ENCODE data around the gene PFKFB2.

Gene PFKFB2

GRCh38 chr1:207088701-207089626 is 35.9 kb downstream of the PFKFB2 start, which contains the start of gene C4BPB:
Gene C4BPB (plus strand): TSS chr1:207088860. CDS start chr1:207089532, 672 bp downstream.
- no peak for DNase-seq (ENCODE audit: low read depth in 2 of 2)

- no peak for DNase-seq (ENCODE audit: low read depth in 2 of 2)
These were observed 36.7 kb downstream of the PFKFB2 start for GRCh38 chr1:207089627-207090355.

- no peak for DNase-seq (ENCODE audit: low read depth in 2 of 2)
These were observed 38.3 kb downstream of the PFKFB2 start for GRCh38 chr1:207091200-207091908.

- DNase-seq (ENCODE audit: low read depth in 2 of 2) = no peak
These were observed 40.9 kb downstream of the PFKFB2 start for GRCh38 chr1:207093944-207094343.

GRCh38 chr1:207097871-207098324 is 44.8 kb downstream of the PFKFB2 start:
- peak; percentile 15 to 18 for DNase-seq (ENCODE audit: low read depth in 2 of 2)

- no peak for DNase-seq (ENCODE audit: low read depth in 2 of 2)
These were observed 48.6 kb downstream of the PFKFB2 start for GRCh38 chr1:207101720-207102119.

GRCh38 chr1:207102146-207102545 is 49.1 kb downstream of the PFKFB2 start:
- DNase-seq (ENCODE audit: low read depth in 2 of 2) = no peak

GRCh38 chr1:207102659-207103058 is 49.6 kb downstream of the PFKFB2 start:
- no peak for DNase-seq (ENCODE audit: low read depth in 2 of 2)

GRCh38 chr1:207103892-207104373 is 50.9 kb downstream of the PFKFB2 start, which contains the start of gene C4BPA:
Gene C4BPA (plus strand): TSS chr1:207104233. CDS start chr1:207113026, 8,793 bp downstream.
- DNase-seq (ENCODE audit: low read depth in 2 of 2) = no peak

GRCh38 chr1:207109004-207109403 is 55.9 kb downstream of the PFKFB2 start:
- DNase-seq (ENCODE audit: low read depth in 2 of 2) = no peak

- DNase-seq (ENCODE audit: low read depth in 2 of 2) = no peak
These were observed 59.7 kb downstream of the PFKFB2 start for GRCh38 chr1:207112616-207113296.

GRCh38 chr1:207115269-207115668 is 62.2 kb downstream of the PFKFB2 start:
- DNase-seq (ENCODE audit: low read depth in 2 of 2) = no peak

GRCh38 chr1:207124389-207124788 is 71.3 kb downstream of the PFKFB2 start:
- DNase-seq (ENCODE audit: low read depth in 2 of 2) = no peak

GRCh38 chr1:207128336-207128921 is 75.4 kb downstream of the PFKFB2 start:
- no peak for DNase-seq (ENCODE audit: low read depth in 2 of 2)

GRCh38 chr1:207129053-207129452 is 76.0 kb downstream of the PFKFB2 start:
- no peak for DNase-seq (ENCODE audit: low read depth in 2 of 2)
